GM15510 (cell line): ENCODE results near the gene TFE3.

Experiments used
- POLR2A ChIP-seq: IDR thresholded peaks from 3 replicates; pipeline ENCODE4 v1.6.1; 2011; ENCODE audit warnings: borderline replicate concordance; ENCODE audit not compliant: insufficient read length; ENCODE audit errors: extremely low read depth

TFE3 gene

DNA sequence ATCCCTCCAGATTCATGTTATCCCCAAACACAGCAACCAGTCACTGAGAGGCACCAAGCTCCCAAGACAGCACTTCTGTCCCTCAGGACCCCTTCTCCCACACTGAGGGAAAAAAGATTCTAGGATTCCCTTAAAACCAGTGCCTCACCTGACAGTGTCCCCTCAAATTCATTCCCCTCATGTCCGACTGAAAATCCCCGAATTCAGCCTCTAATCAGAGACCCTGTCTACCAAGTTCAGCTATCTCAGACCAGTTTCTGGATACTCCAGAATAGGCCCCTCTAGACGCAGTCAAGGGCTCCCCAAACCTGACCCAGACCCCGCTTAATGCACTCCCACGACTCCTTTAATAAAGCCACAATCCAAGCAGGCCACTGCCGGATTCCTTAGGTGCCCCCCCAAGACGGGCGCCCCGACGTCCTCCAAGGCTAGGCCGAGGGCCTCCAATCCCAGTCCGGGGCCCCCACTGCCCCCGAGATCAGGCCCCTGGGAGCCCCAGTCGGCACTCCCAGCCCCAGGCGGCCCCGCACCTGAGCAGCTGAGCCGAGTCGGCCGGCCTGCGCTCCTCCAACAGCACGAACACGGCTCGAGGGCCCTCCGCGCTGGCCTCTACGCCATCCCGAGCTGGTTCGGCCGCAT, 457 bp downstream of the TFE3 start:
- TF ChIP-seq POLR2A, result no peak

GRCh38 chrX:49041744-49042580, 1.2 kb downstream of the TFE3 start:
- TF ChIP-seq POLR2A, result no peak

GRCh38 chrX:49040376-49040955, 2.7 kb downstream of the TFE3 start:
- TF ChIP-seq POLR2A, result no peak

- no peak for TF ChIP-seq POLR2A
Observed at GRCh38 chrX:49039598-49040375, 3.4 kb downstream of the TFE3 start.

- no peak for TF ChIP-seq POLR2A
Observed at GRCh38 chrX:49037883-49038475, 5.2 kb downstream of the TFE3 start.

GRCh38 chrX:49030283-49030682, 12.9 kb downstream of the TFE3 start:
- TF ChIP-seq POLR2A, result no peak

DNA sequence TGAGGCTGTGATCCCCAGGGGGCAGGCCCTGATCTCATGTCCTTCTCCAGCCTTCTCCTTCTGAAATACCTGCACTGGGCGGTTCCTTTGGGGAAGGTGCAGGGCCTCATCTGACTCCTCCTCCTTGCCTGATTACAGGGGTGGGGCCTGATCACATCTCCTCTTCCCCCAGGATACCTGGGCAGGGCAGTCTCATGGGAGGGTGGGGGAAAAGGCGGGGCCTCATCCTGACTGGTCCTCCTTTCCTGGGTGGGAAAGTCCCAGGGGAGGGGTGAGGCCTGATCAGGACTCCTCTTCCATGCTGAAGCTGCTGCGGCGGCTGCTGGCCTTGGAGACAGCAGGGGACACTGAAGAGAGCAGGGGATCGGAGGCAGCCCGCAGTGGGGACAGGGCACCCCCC, 13.3 kb downstream of the TFE3 start:
- TF ChIP-seq POLR2A, result no peak

GRCh38 chrX:49019599-49020249, 23.4 kb downstream of the TFE3 start:
- no peak for TF ChIP-seq POLR2A

DNA sequence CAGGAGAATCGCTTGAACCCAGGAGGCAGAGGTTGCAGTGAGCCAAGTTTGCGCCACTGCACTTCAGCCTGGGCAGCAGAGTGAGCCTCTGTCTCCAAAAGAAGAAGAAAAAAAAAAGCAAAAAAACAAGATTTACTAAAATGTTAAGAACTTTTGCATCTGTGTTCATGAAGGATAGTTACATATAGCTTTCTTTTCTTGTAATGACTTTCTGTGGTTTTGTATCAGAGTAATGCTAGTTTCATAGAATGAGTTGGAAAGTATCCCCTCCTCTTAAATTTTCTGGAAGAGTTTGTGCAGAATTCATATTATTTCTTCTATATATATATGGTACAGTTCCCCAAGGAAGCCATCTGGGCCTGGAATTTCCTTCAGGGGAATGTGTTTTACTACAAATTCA, 24.1 kb downstream of the TFE3 start:
- no peak for TF ChIP-seq POLR2A

DNA sequence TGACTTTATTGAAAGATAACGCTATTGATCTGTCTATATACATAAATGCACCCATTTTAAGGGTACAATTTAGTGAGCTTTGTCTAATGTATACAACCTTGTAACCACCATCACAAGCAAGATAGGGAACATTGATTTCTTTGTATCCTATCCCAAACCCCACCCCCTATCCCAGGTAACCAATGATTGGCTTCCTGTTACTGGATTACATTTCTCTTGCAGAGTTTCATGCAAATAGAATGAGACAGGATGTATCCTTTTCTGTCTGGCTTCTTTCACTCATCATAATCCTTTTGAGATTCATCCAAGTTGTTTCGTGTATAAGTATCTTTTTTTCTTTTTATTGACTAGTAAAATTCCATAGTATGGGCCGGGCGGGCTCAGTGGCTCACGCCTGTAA, 39.5 kb downstream of the TFE3 start:
- no peak for TF ChIP-seq POLR2A

GRCh38 chrX:49002091-49002935, 40.8 kb downstream of the TFE3 start, which contains the start of gene GRIPAP1:
Gene GRIPAP1, minus strand, starts transcription at chrX:49002264. Its CDS starts 35 bp downstream, at chrX:49002229.
- TF ChIP-seq POLR2A, result peak; percentile 72

- no peak for TF ChIP-seq POLR2A
Observed at GRCh38 chrX:49001521-49002090, 41.6 kb downstream of the TFE3 start.

- TF ChIP-seq POLR2A, result no peak
Observed at GRCh38 chrX:49000636-49001035, 42.5 kb downstream of the TFE3 start.
